GM18870 (cell line): Measurements from ENCODE around the gene ZSCAN25.
"Not testable (repeated sequence)": the region's sequence is repeated elsewhere in the genome, so short reads cannot be mapped to it uniquely, and the experiment has no call there.

ENCODE experiments used
- ATAC-seq: cut with Tn5 transposase; IDR thresholded peaks from one replicate; pipeline ENCODE4 v1.9.1; 2021; ENCODE audit warnings: moderate library complexity; ENCODE audit not compliant: unreplicated experiment

The ZSCAN25 gene

DNA sequence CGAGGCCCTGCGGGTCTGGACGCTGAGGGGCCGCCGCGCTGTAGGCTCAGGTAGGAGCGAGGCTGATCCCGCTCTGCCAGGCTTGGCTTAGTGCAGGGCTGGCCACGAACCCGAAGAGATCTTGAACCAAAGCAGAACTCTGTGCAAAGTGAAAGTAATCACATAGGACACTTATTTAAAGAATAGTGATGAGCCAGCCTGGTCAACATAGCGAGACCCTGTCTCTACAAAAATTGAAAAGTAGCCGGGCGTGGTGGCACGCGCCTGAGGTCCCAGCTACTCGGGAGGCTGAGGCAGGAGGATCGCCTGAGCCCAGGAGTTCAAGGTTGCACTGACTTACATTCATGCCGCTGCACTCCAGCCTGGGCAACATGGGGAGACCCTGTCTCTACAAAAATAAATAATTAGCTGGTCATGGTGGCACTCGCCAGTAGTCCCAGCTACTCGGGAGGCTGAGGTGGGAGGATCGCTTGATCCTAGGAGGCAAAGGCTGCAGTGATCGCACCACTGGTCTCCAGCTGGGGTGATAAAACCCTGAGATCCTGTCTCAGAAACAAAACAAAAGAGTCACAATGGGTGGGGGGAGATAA lies 541 bp downstream of the ZSCAN25 start:
- ATAC-seq, result no peak

- no peak for ATAC-seq
Measured at GRCh38 chr7:99618726-99619125, 2.0 kb downstream of the ZSCAN25 start.

GRCh38 chr7:99619571-99620130 lies 2.9 kb downstream of the ZSCAN25 start:
- no peak for ATAC-seq

DNA sequence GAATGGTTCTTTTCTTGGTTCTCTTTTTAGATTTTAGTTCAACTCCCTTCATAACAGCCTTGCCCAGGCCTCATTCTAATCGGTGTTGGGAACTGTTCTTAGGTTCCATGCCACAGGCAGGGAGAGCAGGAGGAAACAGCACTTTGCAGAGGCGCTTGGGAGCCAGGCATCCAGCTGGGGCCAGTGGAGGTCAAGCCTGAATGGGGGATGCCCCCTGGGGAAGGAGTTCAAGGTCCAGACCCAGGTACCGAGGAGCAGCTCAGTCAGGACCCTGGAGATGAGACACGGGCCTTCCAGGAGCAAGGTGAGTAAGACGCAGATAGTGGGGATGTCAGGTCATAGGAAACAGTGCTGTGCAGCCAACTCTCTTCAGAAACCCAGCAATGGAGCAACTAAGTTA lies 4.5 kb downstream of the ZSCAN25 start:
- ATAC-seq, result no peak

DNA sequence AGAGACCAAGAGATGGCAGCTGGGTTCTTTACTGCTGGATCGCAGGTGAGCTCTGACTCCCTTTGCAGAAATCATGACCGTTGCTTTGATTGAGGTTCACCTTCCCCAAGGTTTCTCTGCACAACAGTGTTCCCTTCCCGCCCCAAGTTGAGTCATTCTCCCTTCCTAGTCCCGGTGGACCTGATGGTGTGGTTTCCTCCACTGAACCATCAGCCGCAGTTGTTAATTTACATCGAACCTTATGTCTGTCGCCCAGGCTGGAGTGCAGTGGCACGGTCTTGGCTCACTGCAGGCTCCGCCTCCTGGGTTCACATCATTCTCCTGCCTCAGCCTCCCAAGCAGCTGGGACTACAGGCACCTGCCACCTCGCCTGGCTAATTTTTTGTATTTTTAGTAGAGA lies 5.8 kb downstream of the ZSCAN25 start:
- no peak for ATAC-seq

DNA sequence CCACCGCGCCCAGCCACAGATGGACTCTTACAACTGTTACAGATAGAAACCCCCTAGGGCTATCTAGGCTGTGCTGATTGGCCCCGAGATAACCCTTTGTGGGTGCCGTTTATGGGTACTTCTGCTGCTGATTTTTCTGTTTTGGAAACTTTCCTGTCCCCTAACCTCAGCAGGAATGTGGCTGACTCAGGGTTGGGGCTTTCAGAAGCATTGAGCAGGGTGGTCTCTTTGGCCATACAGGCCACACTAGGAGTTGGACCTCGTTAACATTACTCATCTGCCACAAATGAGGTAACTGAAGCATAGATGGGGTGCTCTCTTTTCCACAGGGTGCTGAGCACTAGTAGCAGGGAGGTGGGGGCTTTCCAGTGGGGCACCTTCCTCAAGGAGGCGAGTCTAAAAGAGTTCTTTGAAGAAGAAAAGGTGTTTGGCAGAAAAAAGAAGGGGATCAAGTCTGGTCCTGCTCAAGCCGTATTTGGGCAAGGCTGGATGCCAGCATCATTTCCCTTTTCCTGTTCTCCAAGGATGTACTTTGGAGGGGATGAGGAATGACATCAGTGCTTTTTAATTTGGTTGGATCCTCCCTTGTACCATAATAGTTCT lies 6.4 kb downstream of the ZSCAN25 start:
- ATAC-seq, result no peak

DNA sequence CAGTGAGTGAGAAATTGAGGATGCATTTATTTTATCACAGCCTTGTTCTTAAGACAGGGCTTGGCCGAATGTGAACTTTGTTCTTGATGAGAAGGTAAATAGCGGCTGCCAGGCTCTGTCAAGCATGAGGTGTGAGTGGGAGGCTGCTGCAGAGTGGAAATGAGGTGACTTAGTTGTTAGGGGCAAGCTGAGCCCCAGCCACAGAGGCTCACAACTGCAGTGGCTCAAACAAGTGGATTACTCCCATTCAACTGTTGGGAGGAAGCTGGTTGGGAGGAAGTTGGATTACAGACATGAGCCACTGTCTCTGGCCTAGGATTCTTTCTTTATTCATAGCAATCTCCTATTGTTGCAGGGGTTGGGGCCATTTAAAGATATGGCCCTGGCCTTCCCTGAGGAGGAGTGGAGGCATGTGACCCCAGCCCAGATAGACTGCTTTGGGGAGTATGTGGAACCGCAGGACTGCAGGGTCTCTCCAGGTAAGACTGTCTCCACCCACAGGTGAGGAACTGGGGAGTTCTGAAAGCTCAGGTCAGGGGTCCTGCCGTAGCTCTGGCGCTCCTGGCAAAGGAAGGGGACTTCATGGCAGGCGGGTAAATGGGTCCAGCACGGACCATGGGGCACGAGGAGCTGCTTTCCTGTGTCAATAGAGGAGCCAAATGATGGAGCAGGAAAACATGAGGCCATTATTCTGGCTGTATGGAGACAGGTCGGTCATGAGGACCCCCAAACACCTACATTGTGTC lies 7.1 kb downstream of the ZSCAN25 start:
- ATAC-seq, result no peak

- no peak for ATAC-seq
Measured at GRCh38 chr7:99624484-99624883, 7.7 kb downstream of the ZSCAN25 start.

DNA sequence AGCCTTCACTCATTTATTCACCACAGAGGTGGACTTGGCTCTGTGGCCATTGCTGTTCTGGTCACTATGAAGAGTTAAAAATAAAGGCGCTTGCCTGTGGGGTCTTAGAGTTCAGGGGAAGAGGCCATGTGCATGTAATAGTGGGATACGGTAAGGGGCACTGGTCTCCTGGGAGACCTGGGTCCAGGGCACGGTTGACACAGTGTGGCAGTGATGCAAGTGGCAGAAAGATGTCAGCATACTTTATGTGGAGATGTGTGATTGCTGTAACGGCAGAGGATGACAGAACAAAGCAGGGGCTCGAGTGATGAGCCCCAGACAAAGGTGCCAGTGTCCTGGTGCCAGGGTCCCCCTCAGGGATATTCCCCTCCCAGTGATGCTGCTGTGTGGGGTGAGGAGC lies 8.6 kb downstream of the ZSCAN25 start:
- ATAC-seq, result no peak

- no peak for ATAC-seq
Measured at GRCh38 chr7:99625961-99626360, 9.2 kb downstream of the ZSCAN25 start.

- no peak for ATAC-seq
Measured at GRCh38 chr7:99626661-99627060, 9.9 kb downstream of the ZSCAN25 start.

DNA sequence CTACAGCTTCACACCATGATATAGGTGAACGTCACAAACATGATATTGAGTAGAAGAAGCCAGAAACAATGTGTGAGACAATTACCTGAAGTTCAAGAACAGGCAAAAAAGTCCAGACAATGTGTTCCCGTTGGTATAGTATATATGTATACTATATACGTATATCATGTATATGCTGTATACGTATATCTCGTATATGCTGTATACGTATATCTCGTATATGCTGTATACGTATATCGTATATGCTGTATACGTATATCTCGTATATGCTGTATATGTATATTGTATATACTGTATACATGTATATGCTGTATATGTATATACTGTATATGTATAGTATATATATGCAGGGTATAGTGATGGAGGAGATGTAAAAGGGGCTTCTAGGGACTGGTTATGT lies 10.8 kb downstream of the ZSCAN25 start:
- no peak for ATAC-seq

GRCh38 chr7:99628471-99629465 lies 12.0 kb downstream of the ZSCAN25 start:
- no peak for ATAC-seq

GRCh38 chr7:99629643-99630042 lies 12.9 kb downstream of the ZSCAN25 start:
- ATAC-seq, result no peak

DNA sequence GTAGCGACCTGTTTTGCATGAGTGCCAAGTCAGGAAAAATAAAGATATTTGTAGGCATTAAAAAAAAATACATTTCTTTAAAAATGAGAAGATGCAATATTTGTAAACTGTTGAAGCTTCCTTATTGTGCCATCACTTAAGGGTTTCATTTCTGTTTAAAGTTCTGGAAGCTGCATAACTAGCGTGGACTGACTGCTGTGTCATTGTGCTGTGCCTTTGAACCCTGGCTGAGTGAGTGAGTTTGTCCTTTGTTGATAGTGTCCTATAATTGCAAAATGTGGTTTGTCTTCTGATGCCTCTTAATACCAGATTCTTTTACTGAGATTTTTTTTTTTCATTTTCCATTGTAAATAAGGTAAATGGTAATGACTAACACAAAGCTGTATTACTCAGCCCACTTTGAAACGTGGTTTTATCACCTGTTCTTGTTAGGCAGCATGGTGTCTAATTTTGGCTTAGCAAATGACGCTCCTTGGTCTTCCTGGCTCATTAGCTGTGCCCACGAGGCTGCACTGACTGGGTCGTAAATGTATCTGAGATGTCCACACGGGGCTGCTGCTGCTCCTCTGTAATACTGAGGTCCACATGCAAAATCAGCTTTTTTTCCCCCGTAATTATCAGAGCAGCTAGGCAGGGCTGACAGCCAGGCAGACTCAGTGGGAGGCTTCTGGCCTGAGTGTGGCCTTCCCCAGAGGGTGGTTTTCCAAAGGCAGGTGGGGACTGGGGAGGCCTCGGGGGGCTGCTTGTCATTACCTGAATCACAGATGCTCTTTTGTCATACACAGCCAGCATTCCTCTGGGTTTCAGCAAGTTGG lies 14.8 kb downstream of the ZSCAN25 start:
- ATAC-seq, result no peak

GRCh38 chr7:99637414-99637813 lies 20.7 kb downstream of the ZSCAN25 start:
- not testable (repeated sequence) for ATAC-seq

GRCh38 chr7:99638731-99639130 lies 22.0 kb downstream of the ZSCAN25 start:
- no peak for ATAC-seq

DNA sequence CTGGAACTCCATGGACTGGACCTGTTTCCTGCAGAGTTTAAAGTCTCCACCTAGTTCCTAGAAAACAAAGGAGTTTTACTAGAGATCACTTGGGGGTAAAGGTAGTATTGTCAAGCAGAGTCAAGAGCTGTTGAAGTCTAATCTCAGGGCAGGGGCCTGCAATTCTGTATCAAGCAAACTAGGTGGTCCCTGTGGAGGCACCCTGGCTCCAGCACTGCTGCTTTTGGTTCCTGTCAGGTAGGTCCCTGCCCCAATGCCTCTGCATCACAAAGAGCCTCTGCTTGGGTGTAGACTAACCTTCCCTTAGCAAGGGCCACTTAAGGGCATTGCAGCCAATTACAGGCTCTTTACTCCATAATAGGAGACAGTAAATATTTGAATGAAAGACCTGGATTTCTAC lies 22.5 kb downstream of the ZSCAN25 start:
- ATAC-seq, result no peak

- ATAC-seq, result no peak
Measured at GRCh38 chr7:99642027-99642426, 25.3 kb downstream of the ZSCAN25 start.

DNA sequence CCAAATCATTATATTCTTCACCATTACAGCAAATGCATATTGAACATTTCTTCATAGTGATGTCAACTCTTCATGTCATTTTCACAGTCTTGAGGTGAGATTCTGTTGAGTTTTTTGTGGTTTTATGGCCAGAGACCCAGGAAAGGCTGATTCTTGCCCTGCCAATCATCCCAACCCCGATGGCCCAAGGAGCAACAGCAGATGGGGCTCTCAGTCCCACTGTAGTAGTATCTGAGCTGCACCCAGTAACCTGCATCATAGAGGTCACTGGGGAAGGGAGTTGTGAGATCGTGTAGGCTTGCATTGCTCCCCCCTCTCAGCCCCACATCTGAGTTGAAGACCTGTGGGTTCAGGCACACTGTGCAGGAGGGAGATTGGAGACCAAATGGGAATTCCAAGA lies 26.7 kb downstream of the ZSCAN25 start:
- ATAC-seq, result no peak
